Measurements from ENCODE around the gene DSCAML1. TPM values are rescaled to one million over a fixed set of nuclear protein-coding genes. Genes with fewer than 3 reads are reported as not detected.

The DSCAML1 gene
- total RNA-seq, 1 experiment from 2014 or later = 0.90 TPM

- H3K27ac Mint-ChIP-seq = no peak overlapping the region
- H3K4me3 Mint-ChIP-seq = no peak overlapping the region
- TF ChIP-seq, protein P1, sequence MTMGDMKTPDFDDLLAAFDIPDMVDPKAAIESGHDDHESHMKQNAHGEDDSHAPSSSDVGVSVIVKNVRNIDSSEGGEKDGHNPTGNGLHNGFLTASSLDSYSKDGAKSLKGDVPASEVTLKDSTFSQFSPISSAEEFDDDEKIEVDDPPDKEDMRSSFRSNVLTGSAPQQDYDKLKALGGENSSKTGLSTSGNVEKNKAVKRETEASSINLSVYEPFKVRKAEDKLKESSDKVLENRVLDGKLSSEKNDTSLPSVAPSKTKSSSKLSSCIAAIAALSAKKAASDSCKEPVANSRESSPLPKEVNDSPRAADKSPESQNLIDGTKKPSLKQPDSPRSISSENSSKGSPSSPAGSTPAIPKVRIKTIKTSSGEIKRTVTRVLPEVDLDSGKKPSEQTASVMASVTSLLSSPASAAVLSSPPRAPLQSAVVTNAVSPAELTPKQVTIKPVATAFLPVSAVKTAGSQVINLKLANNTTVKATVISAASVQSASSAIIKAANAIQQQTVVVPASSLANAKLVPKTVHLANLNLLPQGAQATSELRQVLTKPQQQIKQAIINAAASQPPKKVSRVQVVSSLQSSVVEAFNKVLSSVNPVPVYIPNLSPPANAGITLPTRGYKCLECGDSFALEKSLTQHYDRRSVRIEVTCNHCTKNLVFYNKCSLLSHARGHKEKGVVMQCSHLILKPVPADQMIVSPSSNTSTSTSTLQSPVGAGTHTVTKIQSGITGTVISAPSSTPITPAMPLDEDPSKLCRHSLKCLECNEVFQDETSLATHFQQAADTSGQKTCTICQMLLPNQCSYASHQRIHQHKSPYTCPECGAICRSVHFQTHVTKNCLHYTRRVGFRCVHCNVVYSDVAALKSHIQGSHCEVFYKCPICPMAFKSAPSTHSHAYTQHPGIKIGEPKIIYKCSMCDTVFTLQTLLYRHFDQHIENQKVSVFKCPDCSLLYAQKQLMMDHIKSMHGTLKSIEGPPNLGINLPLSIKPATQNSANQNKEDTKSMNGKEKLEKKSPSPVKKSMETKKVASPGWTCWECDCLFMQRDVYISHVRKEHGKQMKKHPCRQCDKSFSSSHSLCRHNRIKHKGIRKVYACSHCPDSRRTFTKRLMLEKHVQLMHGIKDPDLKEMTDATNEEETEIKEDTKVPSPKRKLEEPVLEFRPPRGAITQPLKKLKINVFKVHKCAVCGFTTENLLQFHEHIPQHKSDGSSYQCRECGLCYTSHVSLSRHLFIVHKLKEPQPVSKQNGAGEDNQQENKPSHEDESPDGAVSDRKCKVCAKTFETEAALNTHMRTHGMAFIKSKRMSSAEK (CRISPR knock-in tag; IDR thresholded peaks at IDR 0.05; ENCODE audit: borderline replicate concordance) = no peak
- TF ChIP-seq, protein P2, sequence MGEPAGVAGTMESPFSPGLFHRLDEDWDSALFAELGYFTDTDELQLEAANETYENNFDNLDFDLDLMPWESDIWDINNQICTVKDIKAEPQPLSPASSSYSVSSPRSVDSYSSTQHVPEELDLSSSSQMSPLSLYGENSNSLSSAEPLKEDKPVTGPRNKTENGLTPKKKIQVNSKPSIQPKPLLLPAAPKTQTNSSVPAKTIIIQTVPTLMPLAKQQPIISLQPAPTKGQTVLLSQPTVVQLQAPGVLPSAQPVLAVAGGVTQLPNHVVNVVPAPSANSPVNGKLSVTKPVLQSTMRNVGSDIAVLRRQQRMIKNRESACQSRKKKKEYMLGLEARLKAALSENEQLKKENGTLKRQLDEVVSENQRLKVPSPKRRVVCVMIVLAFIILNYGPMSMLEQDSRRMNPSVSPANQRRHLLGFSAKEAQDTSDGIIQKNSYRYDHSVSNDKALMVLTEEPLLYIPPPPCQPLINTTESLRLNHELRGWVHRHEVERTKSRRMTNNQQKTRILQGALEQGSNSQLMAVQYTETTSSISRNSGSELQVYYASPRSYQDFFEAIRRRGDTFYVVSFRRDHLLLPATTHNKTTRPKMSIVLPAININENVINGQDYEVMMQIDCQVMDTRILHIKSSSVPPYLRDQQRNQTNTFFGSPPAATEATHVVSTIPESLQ (CRISPR knock-in tag; IDR thresholded peaks at IDR 0.05) = no peak
- TF ChIP-seq, protein P3, sequence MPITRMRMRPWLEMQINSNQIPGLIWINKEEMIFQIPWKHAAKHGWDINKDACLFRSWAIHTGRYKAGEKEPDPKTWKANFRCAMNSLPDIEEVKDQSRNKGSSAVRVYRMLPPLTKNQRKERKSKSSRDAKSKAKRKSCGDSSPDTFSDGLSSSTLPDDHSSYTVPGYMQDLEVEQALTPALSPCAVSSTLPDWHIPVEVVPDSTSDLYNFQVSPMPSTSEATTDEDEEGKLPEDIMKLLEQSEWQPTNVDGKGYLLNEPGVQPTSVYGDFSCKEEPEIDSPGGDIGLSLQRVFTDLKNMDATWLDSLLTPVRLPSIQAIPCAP (CRISPR knock-in tag; IDR thresholded peaks at IDR 0.05) = no peak
- TF ChIP-seq CTCF (IDR thresholded peaks at IDR 0.05) (no peak), TP53 (CRISPR knock-in tag; IDR thresholded peaks at IDR 0.05) (no peak), KAT7 (CRISPR knock-in tag; IDR thresholded peaks at IDR 0.05; ENCODE audit: borderline replicate concordance) (no peak), AR (CRISPR knock-in tag; IDR thresholded peaks at IDR 0.05) (no peak), JUN (CRISPR knock-in tag; IDR thresholded peaks at IDR 0.05) (no peak), NR3C1 (CRISPR knock-in tag; conservative IDR thresholded peaks at IDR 0.05; ENCODE audit: low read depth) (no peak)
- TF ChIP-seq, protein P4, sequence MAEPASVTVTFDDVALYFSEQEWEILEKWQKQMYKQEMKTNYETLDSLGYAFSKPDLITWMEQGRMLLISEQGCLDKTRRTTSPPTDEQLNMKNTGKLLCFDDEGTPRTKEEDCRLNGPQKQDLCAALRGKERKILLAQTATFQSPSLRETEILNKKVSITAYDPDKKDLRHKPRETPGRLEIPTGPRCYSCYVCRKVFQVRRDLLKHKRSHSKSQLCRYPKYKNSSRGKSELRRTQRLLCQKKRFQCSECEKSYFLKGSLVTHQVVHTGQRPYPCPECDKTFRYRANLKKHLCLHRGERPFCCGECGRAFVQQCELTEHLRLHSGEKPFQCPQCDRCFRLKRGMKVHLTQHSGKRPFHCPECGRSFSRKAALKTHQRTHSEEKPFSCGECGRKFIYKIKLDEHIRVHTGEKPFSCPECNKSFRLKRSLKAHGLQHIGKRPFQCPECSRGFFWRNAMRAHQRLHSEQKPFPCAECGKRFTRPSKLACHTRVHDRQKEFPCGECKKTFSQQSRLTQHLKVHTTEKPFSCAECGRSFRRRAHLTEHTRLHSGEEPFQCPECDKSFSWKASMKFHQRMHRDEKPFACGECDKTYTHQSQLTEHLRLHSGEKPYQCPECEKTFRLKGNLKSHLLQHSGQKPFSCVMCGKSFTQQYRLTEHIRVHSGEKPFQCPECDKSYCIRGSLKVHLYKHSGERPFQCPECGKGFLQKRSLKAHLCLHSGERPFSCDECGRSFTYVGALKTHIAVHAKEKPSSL (CRISPR knock-in tag; conservative IDR thresholded peaks at IDR 0.05) = no peak
- no peaks in the 10 kb centered on the region for H3K36me3 Mint-ChIP-seq
- ChIA-PET POLR2A (no interaction called here), CTCF (no interaction called here)
- ATAC-seq (no peak), DNase-seq (ENCODE audit: low spot score) (no peak)
- no peaks in the 10 kb centered on the region for H3K9me3 Mint-ChIP-seq
- H3K4me1 Mint-ChIP-seq = peaks cover 52% of the 10 kb centered on the region
- peaks cover 7% of the 10 kb centered on the region for H3K27me3 Mint-ChIP-seq (ENCODE audit: low read depth)
Measured at GRCh38 chr11:117669062-117669461, 128.0 kb downstream of the DSCAML1 start.

GRCh38 chr11:117668321-117668751 is 128.7 kb downstream of the DSCAML1 start:
- Mint-ChIP-seq H3K4me3 (no peak overlapping the region), H3K4me1 (peaks cover 53% of the 10 kb centered on the region), H3K9me3 (no peaks in the 10 kb centered on the region), H3K27ac (no peak overlapping the region), H3K36me3 (no peaks in the 10 kb centered on the region), H3K27me3 (ENCODE audit: low read depth) (peaks cover 7% of the 10 kb centered on the region)
- TF ChIP-seq CBFB (CRISPR knock-in tag; IDR thresholded peaks at IDR 0.05; ENCODE audit: low read depth) (no peak), NFATC4 (CRISPR knock-in tag; IDR thresholded peaks at IDR 0.05) (no peak), SP1 (CRISPR knock-in tag; conservative IDR thresholded peaks at IDR 0.05) (no peak), ZNF138 (CRISPR knock-in tag; conservative IDR thresholded peaks at IDR 0.05) (no peak), MAX (CRISPR knock-in tag; IDR thresholded peaks at IDR 0.05) (no peak), GABPB1 (CRISPR knock-in tag; IDR thresholded peaks at IDR 0.05) (no peak), ZMAT4 (CRISPR knock-in tag; IDR thresholded peaks at IDR 0.05) (no peak)
- TF ChIP-seq, protein P5, sequence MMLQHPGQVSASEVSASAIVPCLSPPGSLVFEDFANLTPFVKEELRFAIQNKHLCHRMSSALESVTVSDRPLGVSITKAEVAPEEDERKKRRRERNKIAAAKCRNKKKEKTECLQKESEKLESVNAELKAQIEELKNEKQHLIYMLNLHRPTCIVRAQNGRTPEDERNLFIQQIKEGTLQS (CRISPR knock-in tag; conservative IDR thresholded peaks at IDR 0.05) = no peak
- TF ChIP-seq, protein P6, sequence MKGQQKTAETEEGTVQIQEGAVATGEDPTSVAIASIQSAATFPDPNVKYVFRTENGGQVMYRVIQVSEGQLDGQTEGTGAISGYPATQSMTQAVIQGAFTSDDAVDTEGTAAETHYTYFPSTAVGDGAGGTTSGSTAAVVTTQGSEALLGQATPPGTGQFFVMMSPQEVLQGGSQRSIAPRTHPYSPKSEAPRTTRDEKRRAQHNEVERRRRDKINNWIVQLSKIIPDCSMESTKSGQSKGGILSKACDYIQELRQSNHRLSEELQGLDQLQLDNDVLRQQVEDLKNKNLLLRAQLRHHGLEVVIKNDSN (CRISPR knock-in tag; IDR thresholded peaks at IDR 0.05) = no peak
- no peak for DNase-seq (ENCODE audit: low spot score)
- no peak for ATAC-seq
- CTCF ChIA-PET = interaction anchor here (0.6 kb wide), 1 partner anchor 529 kb away, joined by 3 read pairs; no protein-coding TSS in a partner anchor
- POLR2A ChIA-PET = no interaction called here
